ENCODE results near the gene HMX3. TPM values are rescaled to one million over a fixed set of nuclear protein-coding genes. Genes with fewer than 3 reads are reported as not detected.
"Not testable (repeated sequence)": the region's sequence is repeated elsewhere in the genome, so short reads cannot be mapped to it uniquely, and the experiment has no call there.

The HMX3 gene
- total RNA-seq, 1 donor from 2014 or later = not detected

GRCh38 chr10:123160311-123160980, 24.7 kb downstream of the HMX3 start:
- Mint-ChIP-seq H3K36me3 (ENCODE audit: insufficient read depth) (peaks cover 23% of the 10 kb centered on the region), H3K27me3 (no peaks in the 10 kb centered on the region), H3K9me3 (ENCODE audit: low read depth) (no peaks in the 10 kb centered on the region), H3K27ac (no peak overlapping the region), H3K4me3 (ENCODE audit: low read depth) (no peak overlapping the region), H3K4me1 (ENCODE audit: low read depth) (peaks cover 7% of the 10 kb centered on the region)
- no peak for DNase-seq (ENCODE audit: low spot score, unreplicated experiment)
- TF ChIP-seq CTCF (IDR thresholded peaks at IDR 0.05; ENCODE audit: unreplicated experiment) = no peak

- H3K4me3 Mint-ChIP-seq (ENCODE audit: low read depth) = no peak overlapping the region
- no peak overlapping the region for H3K27ac Mint-ChIP-seq
- no peaks in the 10 kb centered on the region for H3K9me3 Mint-ChIP-seq (ENCODE audit: low read depth)
- H3K4me1 Mint-ChIP-seq (ENCODE audit: low read depth) = no peaks in the 10 kb centered on the region
- DNase-seq (ENCODE audit: low spot score, unreplicated experiment) = no peak
- H3K27me3 Mint-ChIP-seq = no peaks in the 10 kb centered on the region
- peaks cover 16% of the 10 kb centered on the region for H3K36me3 Mint-ChIP-seq (ENCODE audit: insufficient read depth)
- no peak for TF ChIP-seq CTCF (IDR thresholded peaks at IDR 0.05; ENCODE audit: unreplicated experiment)
These were observed 28.5 kb downstream of the HMX3 start for GRCh38 chr10:123164319-123164718.

DNA sequence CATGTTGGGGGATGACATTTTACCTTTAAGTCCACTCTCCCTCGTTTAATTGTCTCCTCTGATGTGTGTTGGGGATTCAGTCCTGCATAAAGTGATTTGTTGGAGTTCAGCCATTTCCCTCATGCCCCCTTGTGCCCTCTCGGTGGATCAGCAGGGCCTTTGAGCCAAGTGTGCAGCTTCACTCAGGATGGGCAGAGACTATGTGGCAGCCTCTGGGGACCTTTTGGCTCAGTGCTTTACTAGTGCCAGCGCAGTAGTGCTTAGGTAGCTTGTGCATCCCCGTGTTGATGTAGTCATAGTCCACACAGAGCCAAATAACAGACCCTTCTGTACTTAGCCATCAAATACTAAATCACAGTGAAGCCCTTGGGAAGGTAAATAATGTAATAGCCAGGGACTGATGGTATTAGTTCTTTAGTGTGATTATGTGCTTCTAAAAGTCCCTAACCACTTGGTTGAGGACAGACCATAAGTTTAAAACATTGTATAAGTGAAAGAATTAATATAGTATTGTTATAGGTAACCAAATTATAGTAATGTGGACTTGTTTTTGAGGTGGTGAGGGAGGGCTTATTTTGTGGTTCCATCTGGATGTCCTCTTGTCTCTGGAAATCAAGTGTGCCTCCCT, 29.8 kb downstream of the HMX3 start:
- Mint-ChIP-seq H3K27ac (no peak overlapping the region), H3K27me3 (no peaks in the 10 kb centered on the region), H3K4me1 (ENCODE audit: low read depth) (no peaks in the 10 kb centered on the region), H3K4me3 (ENCODE audit: low read depth) (no peak overlapping the region), H3K9me3 (ENCODE audit: low read depth) (no peaks in the 10 kb centered on the region), H3K36me3 (ENCODE audit: insufficient read depth) (peaks cover 15% of the 10 kb centered on the region)
- no peak for DNase-seq (ENCODE audit: low spot score, unreplicated experiment)
- TF ChIP-seq CTCF (IDR thresholded peaks at IDR 0.05; ENCODE audit: unreplicated experiment) = peak; percentile 6

- no peaks in the 10 kb centered on the region for H3K27me3 Mint-ChIP-seq
- no peak overlapping the region for H3K27ac Mint-ChIP-seq
- H3K36me3 Mint-ChIP-seq (ENCODE audit: insufficient read depth) = peaks cover 10% of the 10 kb centered on the region
- no peak for DNase-seq (ENCODE audit: low spot score, unreplicated experiment)
- TF ChIP-seq CTCF (IDR thresholded peaks at IDR 0.05; ENCODE audit: unreplicated experiment) = no peak
- no peaks in the 10 kb centered on the region for H3K9me3 Mint-ChIP-seq (ENCODE audit: low read depth)
- no peak overlapping the region for H3K4me3 Mint-ChIP-seq (ENCODE audit: low read depth)
- no peaks in the 10 kb centered on the region for H3K4me1 Mint-ChIP-seq (ENCODE audit: low read depth)
These were observed 30.8 kb downstream of the HMX3 start for GRCh38 chr10:123166618-123167017.

GRCh38 chr10:123170961-123171360, 35.2 kb downstream of the HMX3 start:
- peaks cover 5% of the 10 kb centered on the region for H3K4me1 Mint-ChIP-seq (ENCODE audit: low read depth)
- H3K9me3 Mint-ChIP-seq (ENCODE audit: low read depth) = no peaks in the 10 kb centered on the region
- DNase-seq (ENCODE audit: low spot score, unreplicated experiment) = no peak
- no peak overlapping the region for H3K4me3 Mint-ChIP-seq (ENCODE audit: low read depth)
- no peak overlapping the region for H3K27ac Mint-ChIP-seq
- H3K36me3 Mint-ChIP-seq (ENCODE audit: insufficient read depth) = peaks cover 12% of the 10 kb centered on the region
- H3K27me3 Mint-ChIP-seq = no peaks in the 10 kb centered on the region
- no peak for TF ChIP-seq CTCF (IDR thresholded peaks at IDR 0.05; ENCODE audit: unreplicated experiment)

DNA sequence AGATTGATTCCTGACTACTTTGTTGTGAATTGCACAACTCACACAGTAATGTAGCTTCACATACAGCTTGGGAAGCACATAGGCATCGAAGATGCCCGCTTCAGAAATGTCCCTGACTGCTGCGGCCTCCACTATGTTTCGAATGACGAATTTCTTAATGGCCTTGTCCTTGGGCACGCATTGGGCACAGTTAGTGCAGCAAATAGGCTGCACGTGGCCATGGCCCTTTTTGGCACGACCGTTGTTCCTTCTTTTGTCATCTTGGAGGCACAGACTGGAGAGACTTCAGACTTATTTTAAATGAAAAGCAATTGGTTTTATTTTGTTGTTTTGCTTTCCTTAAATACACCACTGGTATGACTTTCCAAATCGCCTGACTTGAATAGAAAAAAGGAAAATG, 35.8 kb downstream of the HMX3 start:
- H3K36me3 Mint-ChIP-seq (ENCODE audit: insufficient read depth) = peaks cover 12% of the 10 kb centered on the region
- H3K4me1 Mint-ChIP-seq (ENCODE audit: low read depth); H3K27ac Mint-ChIP-seq; H3K9me3 Mint-ChIP-seq (ENCODE audit: low read depth); H3K27me3 Mint-ChIP-seq; DNase-seq (ENCODE audit: low spot score, unreplicated experiment); H3K4me3 Mint-ChIP-seq (ENCODE audit: low read depth): not testable (repeated sequence)

Data from progenitor cell of endocrine pancreas (in vitro differentiated cells).